Measurements from ENCODE around the gene NR1I2.

- no peak for TF ChIP-seq RAD21 (IDR thresholded peaks at IDR 0.05; ENCODE audit: low read depth)
- no peak for TF ChIP-seq CEBPB (IDR thresholded peaks at IDR 0.05; ENCODE audit: low read depth)
- TF ChIP-seq POLR2A (IDR thresholded peaks at IDR 0.05; ENCODE audit: borderline replicate concordance, extremely low read depth, insufficient read depth, insufficient read length), result no peak
- no peak for TF ChIP-seq EGR1 (IDR thresholded peaks at IDR 0.05; ENCODE audit: low read depth)
- TF ChIP-seq CTCF (IDR thresholded peaks at IDR 0.05 in 2 of 3, conservative IDR thresholded peaks at IDR 0.05 in 1 of 3; ENCODE audit: borderline replicate concordance in 1 of 3, insufficient read depth in 1 of 3, low read depth in 2 of 3, low read length in 2 of 3), result no peak
These were observed 5.6 kb upstream of the NR1I2 start for GRCh38 chr3:119776304-119776703.

Measured in HCT116 (cell line).